GM12892 (cell line): ENCODE measurements around the gene FRAS1.
"Not testable (repeated sequence)": the region's sequence is repeated elsewhere in the genome, so short reads cannot be mapped to it uniquely, and the experiment has no call there.

Experiments
- DNase-seq: peaks from one replicate; pipeline ENCODE4 v3.0.0; 2011; ENCODE audit not compliant: insufficient read length
- FAIRE-seq: peaks from 2 replicates; lab custom pipeline; 2011; peaks lifted over from hg19 to GRCh38; lab: Jason Lieb, UNC
- POLR2A ChIP-seq: IDR thresholded peaks from 2 replicates; pipeline ENCODE4 v1.6.1; 2011; ENCODE audit warnings: low read depth, low read length, control low read depth
- POLR2AphosphoS5 ChIP-seq: IDR thresholded peaks from 2 replicates; pipeline ENCODE4 v1.6.1; 2011; ENCODE audit warnings: low read depth, low read length, control low read depth
- TAF1 ChIP-seq: IDR thresholded peaks from 2 replicates; pipeline ENCODE4 v1.6.1; 2011; ENCODE audit warnings: low read depth, mild to moderate bottlenecking, control low read depth, low read length, borderline replicate concordance

Gene FRAS1

DNA sequence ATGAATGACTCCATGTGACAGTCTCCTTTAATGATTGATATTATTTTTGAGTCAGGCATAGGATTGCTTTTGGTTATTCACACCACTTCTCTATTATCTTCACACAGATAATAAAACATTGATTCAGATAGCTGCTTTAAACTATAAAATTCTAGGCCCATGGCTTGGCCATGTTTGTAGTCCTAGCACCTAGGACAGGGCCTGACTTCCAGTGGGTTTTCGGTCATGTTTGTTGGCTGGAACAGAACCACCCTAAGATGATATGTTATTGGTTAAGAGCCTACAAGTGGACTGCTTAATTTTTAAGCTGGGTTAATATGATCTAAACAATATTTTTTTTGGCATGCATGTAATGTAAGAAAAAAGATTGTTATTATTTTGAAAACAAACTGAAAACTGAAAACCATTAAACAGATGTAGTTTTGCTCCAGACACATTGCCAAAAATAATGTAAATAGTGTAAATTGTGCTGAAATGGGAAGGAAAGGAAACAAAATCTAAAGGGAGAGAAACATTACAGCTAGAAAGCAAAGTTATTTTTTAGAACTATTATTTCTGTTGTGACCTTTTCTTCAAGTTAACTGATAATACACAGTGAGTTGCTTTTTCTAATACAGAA, 98.0 kb downstream of the FRAS1 start:
- TF ChIP-seq TAF1 (no peak), POLR2A (no peak), POLR2AphosphoS5 (no peak)
- DNase-seq (no peak), FAIRE-seq (no peak)

DNA sequence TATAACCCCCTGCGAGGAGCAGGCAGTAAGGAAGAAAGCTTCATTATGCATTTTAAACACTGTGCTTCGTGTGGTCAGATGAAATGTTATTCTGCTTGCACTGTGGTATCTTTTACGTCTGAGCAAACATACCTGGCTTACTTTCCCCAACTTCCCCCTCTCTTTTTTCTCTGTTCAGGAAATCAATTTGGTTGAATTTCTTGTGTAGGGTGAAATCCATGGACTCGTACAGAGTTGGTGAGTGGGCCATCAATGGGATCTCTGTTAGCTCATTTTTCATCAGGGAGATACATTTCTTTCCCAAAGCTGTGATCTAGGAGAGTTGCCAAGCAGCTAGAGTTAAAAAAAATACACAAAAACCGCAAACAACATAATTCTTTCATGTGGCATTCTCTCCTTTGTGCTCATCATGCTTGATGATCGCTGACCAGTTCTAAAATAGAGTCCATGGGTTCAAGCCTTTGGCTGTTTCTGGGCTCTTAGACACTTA, 98.5 kb downstream of the FRAS1 start:
- no peak for FAIRE-seq

DNA sequence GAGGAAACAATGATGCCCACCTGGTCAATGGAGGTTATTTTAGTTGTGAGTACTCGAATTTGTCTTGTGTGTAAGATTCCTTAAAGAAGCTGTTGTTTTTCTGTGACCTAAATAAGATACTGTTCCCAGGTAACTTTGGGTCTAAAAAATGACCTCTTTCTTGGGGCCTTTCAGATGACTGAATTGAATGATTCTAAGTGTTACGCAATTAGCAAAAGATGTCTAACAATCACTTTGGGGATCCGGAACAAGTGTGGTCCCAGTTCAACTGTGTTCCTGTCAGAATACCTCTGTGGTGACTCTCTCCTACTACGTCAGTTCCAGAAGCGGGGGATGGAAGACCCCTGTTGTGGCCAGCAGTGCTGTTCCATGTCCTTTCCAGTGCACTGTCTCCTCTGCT, 99.4 kb downstream of the FRAS1 start:
- FAIRE-seq = no peak
- TF ChIP-seq POLR2AphosphoS5 = no peak
- TF ChIP-seq POLR2A = no peak
- TF ChIP-seq TAF1 = no peak
- no peak for DNase-seq

More for the DNA sequence above, 98.5 kb downstream of the FRAS1 start:
- TF ChIP-seq POLR2A (no peak), TAF1 (no peak), POLR2AphosphoS5 (no peak)
- no peak for DNase-seq

DNA sequence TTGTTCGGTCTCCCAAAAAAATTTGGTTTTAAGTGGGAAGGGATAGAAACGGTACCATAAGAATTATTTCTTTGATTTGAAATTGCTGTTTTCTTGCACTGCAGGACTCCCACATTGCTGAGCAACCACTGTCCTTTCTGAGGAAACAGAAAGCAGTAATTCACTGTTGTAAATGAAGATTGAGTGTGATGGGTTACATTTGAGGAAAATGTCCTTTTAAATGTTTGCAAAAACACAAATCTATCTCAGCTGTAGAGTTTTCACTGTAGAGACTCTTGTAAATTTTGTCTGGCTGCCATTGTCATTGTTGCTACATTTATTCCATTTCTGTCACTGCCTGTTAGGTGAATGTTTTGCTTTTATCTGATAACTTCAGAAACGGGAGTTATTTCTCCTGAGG, 105.2 kb downstream of the FRAS1 start:
- DNase-seq (no peak), FAIRE-seq (no peak)
- TF ChIP-seq TAF1 (no peak), POLR2AphosphoS5 (no peak), POLR2A (no peak)

DNA sequence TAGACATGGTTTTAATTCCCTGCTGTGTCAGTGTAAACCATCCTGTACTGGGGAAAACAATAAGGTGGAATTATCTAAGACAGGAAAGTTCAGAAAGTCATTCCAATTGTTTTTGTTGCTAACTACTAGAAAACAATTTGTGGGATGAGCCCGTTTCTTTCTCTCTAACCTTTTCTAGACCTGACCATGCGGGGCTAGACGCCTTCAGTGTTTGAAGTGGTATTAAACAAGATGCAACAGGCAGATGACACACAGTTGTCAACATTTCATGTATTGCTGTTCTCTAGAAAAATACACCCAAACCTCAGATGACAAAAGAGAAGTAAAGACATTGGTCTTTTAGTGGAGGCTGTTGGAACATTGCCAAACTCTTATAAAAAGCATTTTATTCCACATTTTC, 105.7 kb downstream of the FRAS1 start:
- no peak for DNase-seq
- no peak for FAIRE-seq
- no peak for TF ChIP-seq POLR2AphosphoS5
- no peak for TF ChIP-seq TAF1
- no peak for TF ChIP-seq POLR2A

DNA sequence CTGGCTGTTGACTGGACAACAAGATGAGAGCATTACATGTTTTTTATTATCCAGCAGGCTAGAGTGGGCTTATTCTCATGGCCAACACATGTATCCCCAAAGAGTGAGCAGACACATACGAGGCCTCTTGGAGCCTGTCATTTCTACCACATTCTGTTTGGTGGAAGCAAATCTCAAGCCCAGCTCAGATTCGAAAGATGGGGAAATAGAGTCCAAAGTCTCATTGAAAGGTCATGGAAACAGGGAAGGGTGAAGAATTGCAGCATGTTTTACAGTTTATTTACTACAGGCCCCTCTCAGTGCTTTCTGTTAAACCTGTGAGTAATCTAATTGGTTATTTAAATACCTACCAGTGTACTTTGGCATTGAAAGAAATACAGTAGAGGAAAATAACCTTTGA, 108.6 kb downstream of the FRAS1 start:
- TF ChIP-seq POLR2A = no peak
- no peak for TF ChIP-seq POLR2AphosphoS5
- no peak for TF ChIP-seq TAF1
- FAIRE-seq = no peak

DNA sequence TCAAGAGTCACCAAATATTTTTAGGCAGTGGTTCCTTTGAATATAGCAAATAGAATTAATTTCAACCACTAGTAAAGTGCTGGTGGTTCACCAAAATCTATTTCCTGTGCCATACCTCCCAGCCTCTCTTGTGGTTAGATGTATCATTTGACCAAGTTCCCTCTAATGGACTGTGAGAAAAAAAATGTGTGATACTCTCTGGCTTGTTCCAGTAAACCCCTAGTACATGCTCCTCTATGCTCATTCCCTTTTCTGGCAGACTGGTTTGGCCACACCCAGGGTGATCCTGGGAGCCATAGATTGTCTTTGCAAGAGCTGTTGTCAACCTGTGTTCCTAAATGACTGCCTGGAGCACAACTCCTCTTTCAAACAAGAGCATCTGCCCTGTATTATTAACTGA, 109.5 kb downstream of the FRAS1 start:
- FAIRE-seq (no peak), DNase-seq (no peak)
- TF ChIP-seq POLR2A = no peak
- no peak for TF ChIP-seq TAF1
- no peak for TF ChIP-seq POLR2AphosphoS5

More for the DNA sequence above, 108.6 kb downstream of the FRAS1 start:
- DNase-seq = no peak

DNA sequence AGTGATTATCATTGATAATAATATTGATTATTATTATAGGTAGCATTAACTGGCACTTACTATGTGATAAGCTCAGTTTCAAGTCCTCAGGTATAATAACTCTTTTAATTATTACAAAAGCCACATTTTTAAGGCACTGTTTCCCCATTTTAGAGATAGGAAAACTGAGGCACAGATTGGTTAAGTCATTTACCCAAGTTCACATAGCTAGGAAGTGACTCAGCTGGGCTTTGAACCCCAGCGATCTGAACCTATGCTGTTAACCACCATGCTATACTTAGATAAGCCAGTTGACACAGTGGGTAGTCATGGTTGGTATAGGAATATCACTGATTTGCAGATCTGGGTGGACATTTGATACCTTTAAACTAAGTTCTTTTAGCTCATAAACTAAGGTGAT, 110.4 kb downstream of the FRAS1 start:
- no peak for TF ChIP-seq POLR2A
- TF ChIP-seq POLR2AphosphoS5 = no peak
- no peak for TF ChIP-seq TAF1
- FAIRE-seq = no peak

DNA sequence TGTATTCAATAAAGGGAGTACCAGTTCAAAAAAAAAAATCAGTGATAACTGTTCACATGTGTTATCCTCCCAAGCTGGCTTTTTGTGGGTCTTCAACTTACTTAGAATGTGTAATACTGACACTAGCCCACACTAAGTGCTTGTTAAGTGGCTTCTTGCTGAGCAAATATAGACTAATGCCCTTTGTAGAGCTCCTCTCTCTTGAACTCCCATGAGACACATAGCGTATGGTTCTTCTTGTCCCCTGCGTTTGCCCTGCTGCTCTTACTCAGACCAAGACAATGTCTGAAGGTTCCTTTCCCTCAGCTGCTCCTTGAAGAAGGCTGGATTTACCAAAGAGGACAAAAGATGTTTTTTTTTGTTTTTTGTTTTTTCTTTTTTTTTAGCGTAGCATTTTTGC, 110.9 kb downstream of the FRAS1 start:
- no peak for DNase-seq
- no peak for FAIRE-seq
- no peak for TF ChIP-seq TAF1
- TF ChIP-seq POLR2A = no peak
- TF ChIP-seq POLR2AphosphoS5 = no peak

More for the DNA sequence above, 110.4 kb downstream of the FRAS1 start:
- no peak for DNase-seq

DNA sequence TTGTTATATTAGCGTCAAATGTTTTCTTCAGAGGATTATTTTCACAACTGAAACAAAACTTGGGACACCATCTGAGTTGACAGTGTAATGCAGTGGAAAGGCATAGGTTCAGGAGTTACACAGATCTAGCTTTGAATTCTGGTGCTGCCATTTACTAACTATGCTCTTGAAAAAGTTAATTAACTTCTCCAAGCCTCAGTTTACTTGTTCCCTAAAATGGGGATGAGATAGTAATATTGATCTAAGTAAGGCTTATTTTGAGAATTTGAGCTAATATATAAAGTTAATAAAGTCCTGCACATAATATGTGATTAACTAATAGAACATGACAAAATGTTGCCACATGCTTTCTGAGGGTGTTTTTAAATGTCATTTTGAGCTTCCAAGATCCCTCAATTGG, 112.6 kb downstream of the FRAS1 start:
- DNase-seq = no peak
- TF ChIP-seq POLR2AphosphoS5 (no peak), TAF1 (no peak), POLR2A (no peak)
- FAIRE-seq = no peak

DNA sequence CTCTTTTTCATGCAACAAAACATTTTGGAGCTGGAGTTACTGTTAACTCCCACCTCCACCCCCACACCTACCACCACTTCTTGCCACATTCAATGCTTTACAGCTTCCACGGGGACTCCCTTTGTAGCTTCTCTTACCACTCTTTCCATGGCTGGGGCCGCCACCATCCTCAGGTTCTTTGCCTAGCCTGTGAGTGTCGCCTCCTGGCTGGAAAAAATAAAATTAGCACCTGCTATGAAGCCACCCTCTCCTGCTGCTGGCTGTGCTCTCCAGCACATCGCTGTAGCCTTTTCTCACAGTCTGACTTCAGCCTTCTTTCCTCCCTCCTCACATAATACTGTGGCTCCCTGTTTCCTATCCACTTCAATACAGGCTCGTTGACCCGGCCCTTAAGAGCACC, 114.4 kb downstream of the FRAS1 start:
- FAIRE-seq (no peak), DNase-seq (no peak)
- no peak for TF ChIP-seq POLR2A
- no peak for TF ChIP-seq TAF1
- TF ChIP-seq POLR2AphosphoS5 = no peak

DNA sequence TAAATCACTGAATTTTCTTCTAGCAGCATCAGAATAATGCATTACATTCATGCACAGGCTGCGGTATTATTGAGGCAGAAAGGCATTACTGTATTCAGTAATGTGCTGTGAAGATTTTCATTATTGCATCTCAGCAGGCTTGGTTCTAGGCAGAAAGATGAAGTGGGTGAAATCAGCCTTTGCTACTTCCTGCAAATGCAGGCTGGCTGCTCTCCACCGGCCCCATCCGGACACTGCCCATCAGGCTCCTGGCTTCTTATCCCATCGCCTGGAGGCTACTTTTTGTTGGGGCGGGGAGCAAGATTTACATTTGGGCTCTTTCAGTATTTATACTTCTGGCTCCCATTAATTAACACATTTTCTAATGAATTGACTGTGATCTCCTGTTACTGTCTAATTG, 117.8 kb downstream of the FRAS1 start:
- no peak for FAIRE-seq
- DNase-seq = no peak
- no peak for TF ChIP-seq POLR2AphosphoS5

DNA sequence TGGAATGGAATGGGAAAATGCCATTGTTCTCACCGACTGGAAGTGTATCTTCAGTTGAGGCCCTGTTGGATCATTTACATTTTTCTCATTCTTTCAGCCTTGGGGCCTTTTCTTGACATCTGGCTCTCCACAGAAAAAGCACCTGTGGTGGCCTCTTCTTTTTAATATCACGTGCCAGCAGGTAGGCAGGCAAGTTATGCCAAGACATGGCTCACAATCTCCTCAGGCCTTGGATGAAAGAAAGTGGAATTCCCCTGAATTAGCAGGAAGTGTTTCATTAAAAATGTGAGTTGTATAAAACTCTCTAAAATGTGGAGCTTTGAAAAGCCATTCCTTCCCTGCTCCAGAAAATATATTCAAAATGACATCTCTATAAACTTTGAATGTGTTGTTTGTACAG, 122.1 kb downstream of the FRAS1 start:
- FAIRE-seq (no peak), DNase-seq (no peak)
- TF ChIP-seq POLR2AphosphoS5 (no peak), POLR2A (no peak), TAF1 (no peak)

DNA sequence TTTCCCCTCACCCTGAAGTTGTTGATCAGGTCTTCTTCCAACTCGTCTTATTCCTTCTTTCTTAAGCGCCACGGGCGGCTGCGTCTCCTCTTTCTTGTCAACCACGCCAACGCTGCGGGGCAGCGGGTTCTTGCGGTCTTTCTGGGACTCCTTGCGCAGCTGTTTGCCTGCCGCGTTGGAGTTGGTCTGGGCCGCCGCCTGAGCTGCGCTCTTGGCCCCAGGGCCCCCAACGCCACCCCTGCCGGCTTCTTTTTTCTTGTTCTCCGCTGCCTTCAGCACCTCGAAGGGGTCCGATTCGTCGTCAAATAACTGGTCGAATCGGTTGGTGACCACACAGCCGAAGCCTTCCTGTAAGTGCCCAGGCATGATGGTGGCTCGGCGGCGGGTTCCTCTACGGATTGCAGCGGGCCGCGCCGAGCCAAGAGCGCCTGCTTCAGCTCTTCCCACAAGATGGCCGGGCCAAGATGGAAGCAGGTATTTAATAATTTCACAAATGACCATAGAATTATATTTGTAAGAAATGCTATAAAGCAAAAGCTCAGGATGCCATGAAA, 124.6 kb downstream of the FRAS1 start:
- not testable (repeated sequence) for DNase-seq
- peak; percentile 27 for FAIRE-seq
